Retinal pigment epithelial cell (primary cell): ENCODE results near the gene GABPB2.
A peak's percentile ranks its signal among the peaks of the same experiment; 100 is the strongest.

Source experiments
- DNase-seq: peaks from one replicate; pipeline ENCODE4 v3.0.0-alpha.2; 2010; ENCODE audit warnings: low read depth
- H3K4me3 ChIP-seq: 2 replicates; pipeline ENCODE4 v1.5.1; 2011; ENCODE audit warnings: mild to moderate bottlenecking, low read length, control low read depth, moderate library complexity
- CTCF ChIP-seq: conservative IDR thresholded peaks from 2 replicates; pipeline ENCODE4 v1.5.1; 2011; ENCODE audit warnings: low read depth, low read length, control low read depth, inconsistent platforms

Gene GABPB2

GRCh38 chr1:151070474-151071276, at the start of gene GABPB2:
TSS of gene GABPB2 (plus strand) at chr1:151070761. CDS start at chr1:151088190, 17,429 bp downstream.
- TF ChIP-seq CTCF: peak; percentile 93
- peak within 1 kb of the TSS; percentile 90 for H3K4me3 ChIP-seq
- peak; percentile 95 for DNase-seq

GRCh38 chr1:151024540-151025146, 45.9 kb upstream of the GABPB2 start:
- TF ChIP-seq CTCF: peak; percentile 83
- no peak overlapping the region for H3K4me3 ChIP-seq
- no peak for DNase-seq

GRCh38 chr1:151026460-151026859, 44.1 kb upstream of the GABPB2 start:
- no peak for TF ChIP-seq CTCF
- no peak for DNase-seq
- no peak overlapping the region for H3K4me3 ChIP-seq

- H3K4me3 ChIP-seq: no peak overlapping the region
- TF ChIP-seq CTCF: no peak
Observed at GRCh38 chr1:151032164-151032563, 38.4 kb upstream of the GABPB2 start.

GRCh38 chr1:151035167-151035566, 35.4 kb upstream of the GABPB2 start:
- H3K4me3 ChIP-seq: no peak overlapping the region
- no peak for TF ChIP-seq CTCF
- DNase-seq: no peak

More at GRCh38 chr1:151032164-151032563, 38.4 kb upstream of the GABPB2 start:
- no peak for DNase-seq

- no peak within 1 kb of the TSS for H3K4me3 ChIP-seq
- no peak for TF ChIP-seq CTCF
- no peak for DNase-seq
Observed at GRCh38 chr1:151036356-151036755, 34.2 kb upstream of the GABPB2 start, which contains the start of gene BNIPL. TSS of gene BNIPL (plus strand) at chr1:151036586. CDS start at chr1:151036726, 140 bp downstream.
